ENCODE data around the gene F2R.

Gene F2R

DNA sequence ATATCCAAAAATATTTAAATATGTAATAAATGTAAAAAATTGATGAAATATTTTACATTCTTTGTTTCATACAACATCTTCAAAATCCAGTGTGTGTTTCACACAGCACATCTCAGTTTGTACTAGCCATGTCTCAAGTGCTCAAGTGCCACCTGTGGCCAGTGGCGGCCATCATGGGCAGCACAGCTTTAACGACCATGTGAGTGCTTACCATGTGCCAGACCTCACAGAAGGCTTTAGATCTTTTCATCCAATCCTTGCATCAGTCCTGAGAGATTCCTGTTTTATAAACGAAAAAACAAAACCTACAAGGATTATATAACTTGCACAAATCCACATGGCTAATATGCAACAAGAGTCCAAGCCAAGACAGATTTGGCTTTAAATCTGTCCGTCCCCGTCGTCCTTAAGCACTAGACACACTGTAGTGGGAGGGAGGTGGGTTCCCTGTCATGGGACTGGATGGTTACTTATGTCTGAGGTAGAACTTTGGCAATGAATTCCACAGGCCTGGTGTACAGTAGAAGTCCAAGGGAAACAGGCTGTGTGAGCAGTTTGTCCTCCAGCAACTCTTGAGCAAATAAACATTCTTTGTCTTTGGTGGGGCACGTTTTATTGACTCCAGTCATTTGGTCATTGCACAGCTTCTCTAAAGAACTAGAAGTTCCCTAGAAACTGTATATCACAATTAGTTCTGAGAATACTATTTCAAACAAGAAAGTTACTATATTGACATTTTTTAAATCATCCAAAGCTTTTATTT, 25.0 kb upstream of the F2R start:
- no peak for DNase-seq (ENCODE audit: low read depth in 2 of 2)

DNA sequence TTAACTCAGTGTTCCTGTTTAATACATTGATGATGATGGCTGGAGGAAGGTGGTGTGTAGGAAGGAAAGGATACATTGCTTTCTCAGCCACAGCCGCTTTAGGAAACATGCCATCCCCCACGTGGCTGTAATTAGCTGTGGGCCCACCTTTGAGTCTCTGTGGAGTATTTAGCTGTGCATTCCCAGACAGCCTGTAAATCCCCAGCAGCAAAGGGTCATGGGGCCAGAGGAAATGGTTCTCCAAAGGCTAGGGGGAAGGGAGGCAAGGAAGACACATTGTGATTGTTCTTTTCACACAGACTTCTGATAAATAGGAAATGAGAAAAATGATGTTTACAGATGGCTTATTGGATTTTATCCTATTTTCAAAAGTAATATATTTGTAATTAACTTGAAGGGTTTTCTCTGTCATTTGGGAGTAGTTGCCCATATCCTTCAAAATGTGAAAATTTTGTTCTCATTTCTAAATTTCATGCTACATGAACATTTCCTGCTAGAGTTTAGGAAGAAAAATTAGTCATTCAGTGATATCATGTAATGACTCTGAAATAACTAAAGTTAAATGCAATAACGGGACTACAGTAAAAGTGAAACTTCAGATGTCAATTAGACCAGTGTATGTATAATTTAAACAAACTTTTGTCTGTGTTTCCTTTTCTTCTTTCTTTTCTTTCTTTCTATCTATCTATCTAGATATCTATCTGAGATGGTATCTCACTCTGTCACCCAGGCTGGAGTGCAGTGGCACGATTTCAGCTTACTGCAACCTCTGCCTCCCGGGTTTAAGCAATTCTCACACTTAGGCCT, 24.3 kb upstream of the F2R start:
- DNase-seq (ENCODE audit: low read depth in 2 of 2), result no peak

- DNase-seq (ENCODE audit: low read depth in 2 of 2), result no peak
These were observed 23.7 kb upstream of the F2R start for GRCh38 chr5:76692274-76692540.

GRCh38 chr5:76692651-76693050, 23.3 kb upstream of the F2R start:
- no peak for DNase-seq (ENCODE audit: low read depth in 2 of 2)

- DNase-seq (ENCODE audit: low read depth in 2 of 2), result no peak
These were observed 22.8 kb upstream of the F2R start for GRCh38 chr5:76693141-76693540.

GRCh38 chr5:76694317-76694716, 21.6 kb upstream of the F2R start:
- no peak for DNase-seq (ENCODE audit: low read depth in 2 of 2)

GRCh38 chr5:76695346-76695745, 20.6 kb upstream of the F2R start:
- no peak for DNase-seq (ENCODE audit: low read depth in 2 of 2)

DNA sequence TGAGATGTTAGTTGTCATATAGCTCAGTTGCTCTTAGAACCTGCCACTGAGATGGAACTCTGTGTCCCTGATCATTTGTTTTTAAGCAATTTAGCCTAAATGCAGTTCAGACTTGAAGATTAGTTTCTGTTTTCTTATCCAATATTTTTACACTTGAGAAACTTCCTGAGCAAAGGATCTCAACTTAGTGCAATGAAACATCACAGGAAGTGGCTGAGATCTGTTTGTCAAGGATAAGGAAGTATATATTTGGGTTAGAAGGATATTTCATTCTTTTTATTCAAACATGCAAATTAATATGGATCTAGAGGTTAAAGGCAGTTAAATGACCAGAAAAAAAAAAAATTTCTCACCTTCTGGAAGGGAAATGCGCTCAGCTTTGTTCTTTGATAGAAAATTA, 19.7 kb upstream of the F2R start:
- no peak for DNase-seq (ENCODE audit: low read depth in 2 of 2)

DNA sequence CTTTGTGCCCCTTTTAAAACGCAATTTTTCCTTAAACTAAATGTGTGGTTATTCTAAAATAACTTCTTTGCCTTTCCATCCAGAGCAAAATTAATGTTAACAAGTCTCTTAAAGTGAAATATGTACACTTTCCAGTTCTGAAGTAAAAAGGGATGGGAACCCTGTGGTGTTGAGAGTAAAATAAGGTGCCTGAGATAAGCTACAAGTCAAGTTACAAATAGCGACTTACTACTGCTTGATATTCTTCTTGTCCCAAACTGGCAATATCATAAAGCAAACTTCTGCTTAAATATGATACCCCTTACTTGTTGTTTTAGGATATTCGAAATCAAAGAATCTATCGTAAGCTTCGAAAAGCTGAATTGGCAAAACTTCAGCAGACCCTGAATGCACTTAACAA, 18.3 kb upstream of the F2R start:
- DNase-seq (ENCODE audit: low read depth in 2 of 2), result no peak

- DNase-seq (ENCODE audit: low read depth in 2 of 2), result no peak
These were observed 15.4 kb upstream of the F2R start for GRCh38 chr5:76700571-76700970.

DNA sequence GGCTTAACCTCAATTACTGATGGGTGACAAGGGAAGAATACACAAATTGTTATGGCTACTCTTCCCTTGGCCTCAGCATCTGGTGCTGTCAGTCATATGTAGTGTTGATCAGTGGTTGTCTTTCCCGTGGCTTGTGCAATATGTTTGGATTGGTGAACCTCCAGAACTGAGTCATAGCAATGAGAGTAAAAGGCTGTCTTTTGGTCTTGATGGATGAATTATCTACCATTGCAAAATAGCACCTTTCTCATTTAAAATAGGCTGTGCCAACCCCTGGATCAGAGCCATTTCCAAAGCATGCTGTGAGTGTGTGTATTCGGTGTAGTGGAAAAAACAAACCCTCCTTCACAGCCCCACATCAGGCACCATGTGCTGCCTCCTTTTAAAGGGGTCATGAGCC, 14.6 kb upstream of the F2R start:
- no peak for DNase-seq (ENCODE audit: low read depth in 2 of 2)

GRCh38 chr5:76703707-76704106, 12.2 kb upstream of the F2R start:
- no peak for DNase-seq (ENCODE audit: low read depth in 2 of 2)

DNA sequence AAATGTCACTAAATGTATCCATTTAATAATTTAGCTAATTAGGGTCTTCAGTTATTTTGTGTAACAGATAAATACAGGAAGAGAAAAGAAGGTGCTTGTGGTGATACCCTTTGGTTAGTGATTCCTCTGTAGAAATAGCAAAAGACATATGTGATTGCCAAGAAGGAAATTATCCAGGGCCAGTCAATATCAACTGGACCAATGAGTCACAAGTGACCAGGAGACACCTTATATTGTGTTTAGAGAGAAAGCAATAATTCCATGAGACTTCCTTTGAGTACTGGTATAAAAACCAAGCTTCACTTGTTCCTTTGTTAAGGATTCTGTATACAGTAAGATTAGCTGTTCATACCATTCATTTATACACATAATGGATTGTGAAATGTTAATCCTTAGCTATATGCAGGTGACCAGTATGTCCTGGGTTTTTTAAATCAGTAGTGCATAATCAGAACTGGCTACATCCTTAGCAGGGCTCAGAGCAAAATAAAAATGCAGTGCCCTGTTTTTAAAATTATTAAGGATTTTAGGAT, 11.7 kb upstream of the F2R start:
- no peak for DNase-seq (ENCODE audit: low read depth in 2 of 2)

- DNase-seq (ENCODE audit: low read depth in 2 of 2), result no peak
These were observed 10.4 kb upstream of the F2R start for GRCh38 chr5:76705574-76705973.

- no peak for DNase-seq (ENCODE audit: low read depth in 2 of 2)
These were observed 6.2 kb upstream of the F2R start for GRCh38 chr5:76709762-76710161.

DNA sequence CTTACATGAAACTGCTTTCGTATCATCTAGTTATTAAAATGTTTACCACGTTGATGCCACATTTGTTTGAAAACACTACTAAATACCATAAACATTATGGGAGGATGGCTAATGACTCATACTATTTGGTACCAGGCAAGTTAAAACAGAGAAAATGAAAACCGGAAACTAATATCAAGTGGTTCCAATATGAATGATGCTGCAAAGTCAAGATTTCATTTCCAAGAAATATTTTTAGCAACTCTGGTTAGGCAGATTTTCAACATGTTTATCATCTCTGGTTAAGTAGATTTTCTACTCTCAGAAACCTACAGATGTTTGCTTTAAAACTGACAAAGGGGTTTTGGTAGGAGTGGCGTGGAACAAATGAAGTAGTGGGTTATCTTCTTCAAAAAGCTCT, 4.9 kb upstream of the F2R start:
- no peak for DNase-seq (ENCODE audit: low read depth in 2 of 2)

DNA sequence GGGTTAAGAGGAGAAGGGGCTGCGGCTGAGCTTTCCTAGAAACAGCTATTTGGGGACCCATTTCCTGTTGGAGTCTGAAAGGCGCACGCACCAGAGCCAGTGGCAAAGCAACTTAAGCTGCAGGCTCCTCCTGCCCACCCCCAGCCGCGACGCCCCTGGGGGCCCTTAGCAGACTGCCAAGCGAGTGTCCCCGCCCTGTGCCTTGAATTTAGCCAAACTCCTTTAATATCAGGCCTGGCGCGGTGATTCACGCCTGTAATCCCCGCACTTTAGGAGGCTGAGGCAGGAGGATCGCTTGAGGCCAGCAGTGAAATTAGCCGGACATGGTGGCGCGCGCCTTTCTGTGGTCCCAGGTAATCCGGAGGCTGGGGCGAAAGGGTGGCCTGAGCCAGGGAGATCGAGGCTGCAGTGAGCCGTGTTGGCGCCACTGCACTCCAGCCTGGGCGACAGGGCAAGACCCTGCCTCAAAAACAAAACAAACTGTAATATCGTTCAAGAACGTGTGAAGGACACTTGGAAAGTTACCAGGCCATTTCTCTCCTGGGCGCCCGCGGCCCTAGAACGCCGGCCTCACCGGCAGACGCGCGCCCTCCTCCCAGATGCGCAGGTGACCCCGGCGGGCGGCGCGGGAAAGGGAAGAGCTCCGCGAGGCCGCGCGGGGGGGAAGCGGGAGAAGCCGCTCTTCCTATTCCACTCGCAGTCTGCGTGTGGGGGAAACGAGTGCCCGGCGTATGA, 1.0 kb upstream of the F2R start:
- no peak for DNase-seq (ENCODE audit: low read depth in 2 of 2)

DNA sequence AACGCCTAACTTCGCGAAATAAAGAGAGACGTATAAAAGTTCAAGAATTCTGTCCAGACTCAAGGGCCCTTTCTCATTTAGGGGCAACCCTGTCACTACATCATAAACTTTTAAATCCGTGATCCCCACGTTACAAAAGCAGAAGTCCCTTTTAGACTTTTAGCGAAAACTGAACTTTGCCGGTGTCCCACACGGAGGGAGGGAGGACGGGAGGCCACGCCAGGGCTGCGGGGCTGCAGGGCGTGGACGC, 515 bp upstream of the F2R start:
- no peak for DNase-seq (ENCODE audit: low read depth in 2 of 2)

GRCh38 chr5:76716456-76717157, 681 bp downstream of the F2R start:
- DNase-seq (ENCODE audit: low read depth in 2 of 2), result no peak

- no peak for DNase-seq (ENCODE audit: low read depth in 2 of 2)
These were observed 1.5 kb downstream of the F2R start for GRCh38 chr5:76717222-76718083.

DNA sequence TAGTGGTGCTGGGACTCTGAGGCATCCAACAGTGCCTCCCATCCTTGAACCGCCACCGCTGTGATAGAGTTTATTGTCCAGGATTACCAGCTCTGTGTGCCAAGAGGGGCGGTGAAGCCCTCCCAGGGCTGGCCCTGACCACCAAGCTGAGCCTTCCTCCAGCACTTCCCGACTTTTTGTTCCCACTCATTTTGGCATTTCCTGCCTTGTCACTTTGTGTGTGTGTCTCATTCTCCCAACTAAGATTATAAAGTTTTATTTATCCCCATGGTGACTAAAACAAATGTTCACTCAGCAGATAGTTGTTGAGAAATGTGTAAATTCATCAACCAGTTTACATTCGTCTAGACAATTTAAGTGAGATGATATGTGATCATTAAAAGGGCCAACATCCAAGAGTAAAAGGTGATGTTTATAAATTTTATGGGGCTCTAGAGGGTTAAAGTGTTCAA, 2.5 kb downstream of the F2R start:
- DNase-seq (ENCODE audit: low read depth in 2 of 2), result no peak

All from stimulated activated CD8-positive, alpha-beta memory T cell treated with anti-CD3 and anti-CD28 coated beads, Interleukin-15, amount 100 ng/mL, for 4 hours (primary cell).